Endodermal cell (in vitro differentiated cells): ENCODE results near the gene VILL. TPM values are rescaled to one million over a fixed set of nuclear protein-coding genes. Genes with fewer than 3 reads are reported as not detected.

Experiments
- DNase-seq: peaks from one replicate; pipeline ENCODE4 v3.0.0-alpha.2; 2017
- H3K27ac ChIP-seq: 2 replicates; pipeline ENCODE4 v1.5.1; 2013; ENCODE audit warnings: mild to moderate bottlenecking, low read depth, low read length, moderate library complexity
- H3K27me3 ChIP-seq: 2 replicates; pipeline ENCODE4 v1.6.1; 2013; ENCODE audit warnings: mild to moderate bottlenecking, low read length, moderate library complexity; ENCODE audit not compliant: insufficient read depth, control insufficient read depth, poor library complexity, severe bottlenecking
- H3K36me3 ChIP-seq: 2 replicates; pipeline ENCODE4 v1.7.0; 2013; ENCODE audit warnings: mild to moderate bottlenecking, low read length, moderate library complexity; ENCODE audit not compliant: control insufficient read depth, insufficient read depth
- H3K4me1 ChIP-seq: one replicate; pipeline ENCODE4 v1.7.0; 2013; ENCODE audit warnings: low read length; ENCODE audit not compliant: control insufficient read depth, insufficient read depth
- H3K4me3 ChIP-seq: 2 replicates; pipeline ENCODE4 v1.5.1; 2013; ENCODE audit warnings: mild to moderate bottlenecking, low read length, moderate library complexity
- H3K9ac ChIP-seq: 2 replicates; pipeline ENCODE4 v1.6.1; 2013; ENCODE audit warnings: mild to moderate bottlenecking, low read length, moderate library complexity; ENCODE audit not compliant: poor library complexity, severe bottlenecking; ENCODE audit errors: extremely low read depth
- H3K9me3 ChIP-seq: 2 replicates; pipeline ENCODE4 v1.6.1; 2013; ENCODE audit warnings: mild to moderate bottlenecking, low read length, moderate library complexity; ENCODE audit not compliant: control insufficient read depth
- H3K27ac Mint-ChIP-seq: 2 replicates; pipeline ENCODE4 v1.8.0; 2020; ENCODE audit warnings: mixed read lengths
- H3K27me3 Mint-ChIP-seq: 2 replicates; pipeline ENCODE4 v1.8.0; 2021; ENCODE audit warnings: mild to moderate bottlenecking, mixed read lengths; ENCODE audit not compliant: insufficient read depth
- H3K36me3 Mint-ChIP-seq: 2 replicates; pipeline ENCODE4 v1.8.0; 2020; ENCODE audit warnings: low read depth, mixed read lengths
- H3K4me1 Mint-ChIP-seq: 2 replicates; pipeline ENCODE4 v1.8.0; 2020; ENCODE audit warnings: mixed read lengths
- H3K4me3 Mint-ChIP-seq: 2 replicates; pipeline ENCODE4 v1.8.0; 2020; ENCODE audit warnings: mild to moderate bottlenecking, moderate library complexity, mixed read lengths
- H3K9me3 Mint-ChIP-seq: 2 replicates; pipeline ENCODE4 v1.8.0; 2020; ENCODE audit warnings: mild to moderate bottlenecking, mixed read lengths
- WGBS, 2 experiments: methylation state at CpG; one replicate each; pipeline versions ENCODE4 v1.1.5 to v1.1.7; 2013; ENCODE audit warnings: missing lambda C conversion rate in 2 of 2, mixed read lengths in 1 of 2; ENCODE audit not compliant: insufficient coverage in 1 of 2, insufficient read length in 1 of 2; 5-methylcytosine and 5-hydroxymethylcytosine counted together
- total RNA-seq, 2 donors: library from RNA; stranded (reverse); fragmentation: NEBNext Ultra II Directional in 1 of 2; extraction: Animal tissue kit (Norgen Biotek cat#: 25700) in 1 of 2; gene quantifications; 2 replicates in 1 of 2; 3 replicates in 1 of 2; pipeline ENCODE4 v1.2.1, GENCODE V29; 2021
- TF ChIP-seq, protein P1 (sequence below): fragments of 200-600 bp; sonication (generic); conservative IDR thresholded peaks from 2 replicates; pipeline ENCODE4 v1.5.0; 2021; ENCODE audit warnings: antibody characterized with exemption, mild to moderate bottlenecking

The VILL gene
- total RNA-seq, 2 donors from 2014 or later, result 16.0 to 21.3 TPM

GRCh38 chr3:37956723-37957538, 33.7 kb upstream of the VILL start:
- Mint-ChIP-seq H3K9me3 (no peaks in the 10 kb centered on the region), H3K36me3 (peaks cover 13% of the 10 kb centered on the region), H3K27ac (peak overlapping the region; percentile 62), H3K4me1 (peaks cover 4% of the 10 kb centered on the region), H3K4me3 (no peak overlapping the region), H3K27me3 (no peaks in the 10 kb centered on the region)
- peaks cover 4% of the 10 kb centered on the region for H3K36me3 ChIP-seq
- no peak overlapping the region for H3K9ac ChIP-seq
- H3K9me3 ChIP-seq, result peaks cover 6% of the 10 kb centered on the region
- H3K27me3 ChIP-seq, result no peaks in the 10 kb centered on the region
- TF ChIP-seq, protein P1, sequence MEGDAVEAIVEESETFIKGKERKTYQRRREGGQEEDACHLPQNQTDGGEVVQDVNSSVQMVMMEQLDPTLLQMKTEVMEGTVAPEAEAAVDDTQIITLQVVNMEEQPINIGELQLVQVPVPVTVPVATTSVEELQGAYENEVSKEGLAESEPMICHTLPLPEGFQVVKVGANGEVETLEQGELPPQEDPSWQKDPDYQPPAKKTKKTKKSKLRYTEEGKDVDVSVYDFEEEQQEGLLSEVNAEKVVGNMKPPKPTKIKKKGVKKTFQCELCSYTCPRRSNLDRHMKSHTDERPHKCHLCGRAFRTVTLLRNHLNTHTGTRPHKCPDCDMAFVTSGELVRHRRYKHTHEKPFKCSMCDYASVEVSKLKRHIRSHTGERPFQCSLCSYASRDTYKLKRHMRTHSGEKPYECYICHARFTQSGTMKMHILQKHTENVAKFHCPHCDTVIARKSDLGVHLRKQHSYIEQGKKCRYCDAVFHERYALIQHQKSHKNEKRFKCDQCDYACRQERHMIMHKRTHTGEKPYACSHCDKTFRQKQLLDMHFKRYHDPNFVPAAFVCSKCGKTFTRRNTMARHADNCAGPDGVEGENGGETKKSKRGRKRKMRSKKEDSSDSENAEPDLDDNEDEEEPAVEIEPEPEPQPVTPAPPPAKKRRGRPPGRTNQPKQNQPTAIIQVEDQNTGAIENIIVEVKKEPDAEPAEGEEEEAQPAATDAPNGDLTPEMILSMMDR, result no peak
- H3K4me3 ChIP-seq, result no peak overlapping the region
- no peaks in the 10 kb centered on the region for H3K4me1 ChIP-seq
- DNase-seq, result no peak
- WGBS, 2 experiments, result 94 to 100% methylated on average over 2 of the region's 2 CpGs
- H3K27ac ChIP-seq, result no peak overlapping the region

GRCh38 chr3:37957539-37957936, 33.0 kb upstream of the VILL start:
- H3K27me3 ChIP-seq, result no peaks in the 10 kb centered on the region
- TF ChIP-seq, protein P1, result no peak
- peaks cover 4% of the 10 kb centered on the region for H3K36me3 ChIP-seq
- H3K27ac ChIP-seq, result no peak overlapping the region
- peaks cover 8% of the 10 kb centered on the region for H3K4me1 Mint-ChIP-seq
- H3K27me3 Mint-ChIP-seq, result no peaks in the 10 kb centered on the region
- peak overlapping the region; percentile 62 for H3K27ac Mint-ChIP-seq
- no peak overlapping the region for H3K9ac ChIP-seq
- H3K9me3 Mint-ChIP-seq, result no peaks in the 10 kb centered on the region
- H3K4me3 Mint-ChIP-seq, result no peak overlapping the region
- DNase-seq, result no peak
- no peaks in the 10 kb centered on the region for H3K4me1 ChIP-seq
- peaks cover 12% of the 10 kb centered on the region for H3K36me3 Mint-ChIP-seq
- WGBS, 2 experiments, result 90 to 96% methylated on average over 4 to 7 of the region's 7 CpGs
- peaks cover 2% of the 10 kb centered on the region for H3K9me3 ChIP-seq
- no peak overlapping the region for H3K4me3 ChIP-seq

- Histone ChIP-seq H3K27me3 (no peaks in the 10 kb centered on the region), H3K27ac (no peak overlapping the region), H3K9me3 (no peaks in the 10 kb centered on the region), H3K4me1 (no peaks in the 10 kb centered on the region), H3K4me3 (no peak overlapping the region), H3K9ac (no peak overlapping the region), H3K36me3 (no peaks in the 10 kb centered on the region)
- Mint-ChIP-seq H3K4me1 (peaks cover 19% of the 10 kb centered on the region), H3K27me3 (no peaks in the 10 kb centered on the region), H3K4me3 (no peak overlapping the region), H3K36me3 (peaks cover 7% of the 10 kb centered on the region), H3K9me3 (no peaks in the 10 kb centered on the region), H3K27ac (no peak overlapping the region)
- peak; percentile 40 for DNase-seq
- TF ChIP-seq, protein P1, result no peak
- WGBS, 2 experiments, result 67 to 80% methylated on average over 4 to 5 of the region's 6 CpGs
Observed at GRCh38 chr3:37961622-37962431, 28.8 kb upstream of the VILL start.
